K562 (cell line): ENCODE measurements around the gene TBL1XR1. TPM values are rescaled to one million over a fixed set of nuclear protein-coding genes. Genes with fewer than 3 reads are reported as not detected.
A peak's percentile ranks its signal among the peaks of the same experiment; 100 is the strongest.

Experiments
- ARID2 ChIP-seq: fragments of 450-650 bp; IDR thresholded peaks from 2 replicates; pipeline ENCODE4 v1.6.1; 2017; ENCODE audit warnings: antibody characterized with exemption, mild to moderate bottlenecking
- CXXC5 ChIP-seq: fragments of 250-450 bp; sonication (Bioruptor Pico); IDR thresholded peaks from 2 replicates; pipeline ENCODE4 v1.8.0; 2022; ENCODE audit warnings: inconsistent platforms, mild to moderate bottlenecking, moderate library complexity
- ELK1 ChIP-seq: sonication (generic); formaldehyde crosslinking; IDR thresholded peaks from 2 replicates; pipeline ENCODE4 v1.8.1; 2022; ENCODE audit warnings: missing genetic modification reagents
- ERF ChIP-seq: fragments of 450-650 bp; formaldehyde crosslinking; IDR thresholded peaks from 2 replicates; pipeline ENCODE4 v1.4.0; 2020; ENCODE audit warnings: mild to moderate bottlenecking, mixed read lengths
- KHSRP ChIP-seq: fragments of 450-650 bp; IDR thresholded peaks from 2 replicates; pipeline ENCODE4 v1.6.1; 2017
- LCOR ChIP-seq: sonication (generic); formaldehyde crosslinking; IDR thresholded peaks from 2 replicates; pipeline ENCODE4 v1.8.0; 2022; ENCODE audit warnings: mild to moderate bottlenecking, missing genetic modification reagents
- MEF2D ChIP-seq: conservative IDR thresholded peaks from 2 replicates; pipeline ENCODE4 v1.6.1; 2016; ENCODE audit warnings: low read depth, missing genetic modification characterization, missing compliant biosample characterization
- MIER1 ChIP-seq: fragments of 450-650 bp; IDR thresholded peaks from 2 replicates; pipeline ENCODE4 v1.6.1; 2016; ENCODE audit warnings: antibody characterized with exemption, mild to moderate bottlenecking, low read depth
- PHF21A ChIP-seq: fragments of 450-650 bp; IDR thresholded peaks from 2 replicates; pipeline ENCODE4 v1.6.1; 2017; ENCODE audit warnings: low read depth, borderline replicate concordance
- PPARD ChIP-seq: fragments of 250-450 bp; sonication (Bioruptor Pico); IDR thresholded peaks from 2 replicates; pipeline ENCODE4 v1.8.0; 2022; ENCODE audit warnings: inconsistent platforms, mild to moderate bottlenecking, moderate library complexity
- SIN3A ChIP-seq, 2 experiments: fragments of 150-350 bp in 1 of 2; IDR thresholded peaks; 2 replicates each; pipeline ENCODE4 v1.6.1; 2011 to 2016; ENCODE audit warnings: borderline replicate concordance in 2 of 2, low read depth in 2 of 2, low read length in 2 of 2, mild to moderate bottlenecking in 2 of 2, moderate library complexity in 2 of 2; ENCODE audit not compliant: control insufficient read depth in 1 of 2
- TCF7 ChIP-seq: sonication (generic); IDR thresholded peaks from 2 replicates; pipeline ENCODE4 v1.6.1; 2016; ENCODE audit warnings: antibody characterized with exemption, borderline replicate concordance
- ZBED1 ChIP-seq: IDR thresholded peaks from 2 replicates; pipeline ENCODE4 v1.6.1; 2014
- ZC3H8 ChIP-seq: fragments of 450-650 bp; IDR thresholded peaks from 2 replicates; pipeline ENCODE4 v1.6.1; 2017
- ZNF165 ChIP-seq: fragments of 250-450 bp; sonication (Bioruptor Pico); IDR thresholded peaks from 2 replicates; pipeline ENCODE4 v1.4.0; 2020; ENCODE audit warnings: borderline replicate concordance
- ZNF316 ChIP-seq: fragments of 450-650 bp; IDR thresholded peaks from 2 replicates; pipeline ENCODE4 v1.6.1; 2016
- ZNF592 ChIP-seq: fragments of 450-650 bp; IDR thresholded peaks from 2 replicates; pipeline ENCODE4 v1.6.1; 2017; ENCODE audit warnings: antibody characterized with exemption, mild to moderate bottlenecking
- ZNF699 ChIP-seq: fragments of 250-450 bp; sonication (Bioruptor Pico); IDR thresholded peaks from 2 replicates; pipeline ENCODE4 v1.8.0; 2021; ENCODE audit warnings: mild to moderate bottlenecking, moderate library complexity; ENCODE audit not compliant: insufficient replicate concordance
- ZNF764 ChIP-seq: fragments of 250-450 bp; sonication (Bioruptor Pico); IDR thresholded peaks from 2 replicates; pipeline ENCODE4 v1.4.0; 2020; ENCODE audit warnings: low read depth, mild to moderate bottlenecking, moderate library complexity
- polyA plus RNA-seq, 8 experiments: library from polyadenylated mRNA; depleted of rRNA in 4 of 8; stranded (reverse) in 5 of 8; unstranded in 3 of 8; fragments of >200 nt; fragmentation: Nextera tagmentation in 2 of 8; fragmentation: Illumina TruSeq in 1 of 8; extraction: Ambion mirVana in 2 of 8; extraction: Trizol in 1 of 8; gene quantifications; 2 replicates each; pipeline versions ENCODE4 v1.2.1 to v1.2.3, GENCODE V29; 2011 to 2014; ENCODE audit warnings: inconsistent platforms in 1 of 8, missing spikeins in 1 of 8
- total RNA-seq, 7 experiments: library from RNA; depleted of rRNA in 6 of 7; stranded (reverse); fragments of >200 nt in 6 of 7; fragmentation: Illumina TruSeq in 2 of 7; extraction: Trizol in 2 of 7; gene quantifications; 2 replicates each; pipeline versions ENCODE4 v1.2.1 to v1.2.3, GENCODE V29; 2011 to 2021; ENCODE audit warnings: low replicate concordance in 1 of 7
- TF ChIP-seq, protein P1 (sequence below), 2 experiments: IDR thresholded peaks; 2 replicates each; pipeline ENCODE4 v1.6.1; 2012; ENCODE audit warnings: improper control_type of control experiment in 2 of 2, low read depth in 2 of 2, low read length in 2 of 2, borderline replicate concordance in 1 of 2
- TF ChIP-seq, protein P2 (sequence below): fragments of 200-800 bp; sonication (Bioruptor generic); IDR thresholded peaks from 2 replicates; pipeline ENCODE4 v1.6.1; 2017; ENCODE audit warnings: missing genetic modification characterization, missing compliant biosample characterization

Gene TBL1XR1
- total and polyA plus RNA-seq, 9 of the 15 experiments (the other 6 are each of a cell fraction or from before 2014, with no cell fraction given) = 19.6 to 171 (median 83.3) TPM

- TF ChIP-seq ZNF592 (peak; percentile 75), MIER1 (no peak), ZNF316 (no peak), PHF21A (no peak), ZNF699 (CRISPR knock-in tag) (no peak), ZNF165 (no peak), TCF7 (no peak), LCOR (CRISPR knock-in tag) (no peak), ARID2 (no peak), PPARD (CRISPR knock-in tag) (no peak), CXXC5 (peak; percentile 91), ERF (CRISPR knock-in tag) (no peak), KHSRP (no peak), ZBED1 (no peak), ZNF764 (CRISPR knock-in tag) (no peak), MEF2D (no peak), ZC3H8 (no peak), ELK1 (CRISPR knock-in tag) (no peak), SIN3A (IDR thresholded peaks at IDR 0.05; ENCODE audit: borderline replicate concordance in 2 of 2, control insufficient read depth in 1 of 2, low read depth in 2 of 2, low read length in 2 of 2) (no peak)
- TF ChIP-seq, protein P1, sequence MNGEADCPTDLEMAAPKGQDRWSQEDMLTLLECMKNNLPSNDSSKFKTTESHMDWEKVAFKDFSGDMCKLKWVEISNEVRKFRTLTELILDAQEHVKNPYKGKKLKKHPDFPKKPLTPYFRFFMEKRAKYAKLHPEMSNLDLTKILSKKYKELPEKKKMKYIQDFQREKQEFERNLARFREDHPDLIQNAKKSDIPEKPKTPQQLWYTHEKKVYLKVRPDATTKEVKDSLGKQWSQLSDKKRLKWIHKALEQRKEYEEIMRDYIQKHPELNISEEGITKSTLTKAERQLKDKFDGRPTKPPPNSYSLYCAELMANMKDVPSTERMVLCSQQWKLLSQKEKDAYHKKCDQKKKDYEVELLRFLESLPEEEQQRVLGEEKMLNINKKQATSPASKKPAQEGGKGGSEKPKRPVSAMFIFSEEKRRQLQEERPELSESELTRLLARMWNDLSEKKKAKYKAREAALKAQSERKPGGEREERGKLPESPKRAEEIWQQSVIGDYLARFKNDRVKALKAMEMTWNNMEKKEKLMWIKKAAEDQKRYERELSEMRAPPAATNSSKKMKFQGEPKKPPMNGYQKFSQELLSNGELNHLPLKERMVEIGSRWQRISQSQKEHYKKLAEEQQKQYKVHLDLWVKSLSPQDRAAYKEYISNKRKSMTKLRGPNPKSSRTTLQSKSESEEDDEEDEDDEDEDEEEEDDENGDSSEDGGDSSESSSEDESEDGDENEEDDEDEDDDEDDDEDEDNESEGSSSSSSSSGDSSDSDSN (IDR thresholded peaks at IDR 0.05; ENCODE audit: borderline replicate concordance in 1 of 2, low read depth in 2 of 2, low read length in 2 of 2) = no peak
- TF ChIP-seq, protein P2, sequence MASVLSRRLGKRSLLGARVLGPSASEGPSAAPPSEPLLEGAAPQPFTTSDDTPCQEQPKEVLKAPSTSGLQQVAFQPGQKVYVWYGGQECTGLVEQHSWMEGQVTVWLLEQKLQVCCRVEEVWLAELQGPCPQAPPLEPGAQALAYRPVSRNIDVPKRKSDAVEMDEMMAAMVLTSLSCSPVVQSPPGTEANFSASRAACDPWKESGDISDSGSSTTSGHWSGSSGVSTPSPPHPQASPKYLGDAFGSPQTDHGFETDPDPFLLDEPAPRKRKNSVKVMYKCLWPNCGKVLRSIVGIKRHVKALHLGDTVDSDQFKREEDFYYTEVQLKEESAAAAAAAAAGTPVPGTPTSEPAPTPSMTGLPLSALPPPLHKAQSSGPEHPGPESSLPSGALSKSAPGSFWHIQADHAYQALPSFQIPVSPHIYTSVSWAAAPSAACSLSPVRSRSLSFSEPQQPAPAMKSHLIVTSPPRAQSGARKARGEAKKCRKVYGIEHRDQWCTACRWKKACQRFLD (CRISPR knock-in tag) = no peak
These were observed 612 bp upstream of the TBL1XR1 start (continued) for GRCh38 chr3:177197727-177198460.
